DMS114 treated with DMSO at 0.1 percent for 48 hours (cell line): ENCODE measurements around the gene COX7B.
A peak's percentile ranks its signal among the peaks of the same experiment; 100 is the strongest.
"Not testable (repeated sequence)": the region's sequence is repeated elsewhere in the genome, so short reads cannot be mapped to it uniquely, and the experiment has no call there.

Experiments used
- DNase-seq: peaks from one replicate; lab custom pipeline; 2025; ENCODE audit not compliant: unreplicated experiment; lab: John Stamatoyannopoulos, UW

Gene COX7B

DNA sequence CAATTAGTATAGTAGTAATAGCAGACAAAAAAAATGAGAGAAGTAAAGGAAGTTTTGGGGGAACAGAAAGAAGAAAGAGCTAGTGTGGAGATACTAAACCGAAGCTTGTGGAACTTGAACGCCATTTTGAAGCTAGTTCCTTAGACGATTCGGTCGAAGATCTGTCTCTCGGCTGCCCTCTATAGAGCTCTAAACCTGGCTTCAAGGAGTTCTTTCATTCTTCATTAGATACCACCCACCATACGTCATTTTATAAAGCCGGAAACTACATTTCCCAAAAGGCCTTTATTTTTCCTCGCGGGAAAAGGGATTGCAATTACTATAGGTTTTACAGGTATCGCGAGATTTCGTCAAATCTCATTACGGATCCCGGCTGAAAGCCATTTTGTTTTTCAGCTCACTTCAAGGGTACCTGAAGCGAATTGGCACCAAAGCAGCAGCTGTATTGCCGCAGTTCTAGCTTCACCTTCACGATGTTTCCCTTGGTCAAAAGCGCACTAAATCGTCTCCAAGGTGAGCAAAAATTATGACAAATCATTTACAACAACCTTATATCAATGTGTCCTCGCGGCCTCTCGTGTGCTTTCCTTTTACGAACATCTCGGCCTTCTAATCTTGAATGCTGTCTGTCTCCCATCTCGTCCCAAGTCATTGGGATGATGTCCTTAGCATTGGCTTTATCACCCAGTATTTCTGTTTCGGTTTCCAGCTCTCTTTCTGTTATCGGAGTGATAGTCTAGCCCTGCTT lies at the start of gene COX7B:
COX7B (plus strand) TSS at position 388 of the 748 bp plus-strand sequence; CDS start at position 474, 86 bp downstream.
- peak; percentile 96 for DNase-seq

GRCh38 chrX:77875372-77875771 lies 23.9 kb upstream of the COX7B start:
- no peak for DNase-seq

- DNase-seq = not testable (repeated sequence)
These were observed 17.9 kb upstream of the COX7B start for GRCh38 chrX:77881418-77881817.

DNA sequence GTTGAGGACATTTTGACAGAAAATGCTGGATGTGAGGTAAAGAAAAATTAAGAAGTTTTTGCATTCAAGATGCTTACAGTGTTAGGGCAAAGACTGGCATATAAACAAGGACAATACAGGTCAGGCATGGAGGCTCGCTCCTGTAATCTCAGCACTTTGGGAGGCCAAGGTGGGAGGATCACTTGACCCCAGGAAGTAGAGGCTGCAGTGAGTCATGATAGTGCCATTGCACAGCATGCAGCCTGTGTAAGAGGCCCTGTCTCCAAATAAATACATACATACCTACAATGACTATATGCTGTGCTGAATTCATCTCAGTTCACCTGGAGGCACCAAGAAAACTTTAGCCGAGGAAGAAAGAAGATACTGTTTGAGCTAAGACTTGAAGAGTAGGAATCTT lies 6.4 kb upstream of the COX7B start:
- DNase-seq = no peak

DNA sequence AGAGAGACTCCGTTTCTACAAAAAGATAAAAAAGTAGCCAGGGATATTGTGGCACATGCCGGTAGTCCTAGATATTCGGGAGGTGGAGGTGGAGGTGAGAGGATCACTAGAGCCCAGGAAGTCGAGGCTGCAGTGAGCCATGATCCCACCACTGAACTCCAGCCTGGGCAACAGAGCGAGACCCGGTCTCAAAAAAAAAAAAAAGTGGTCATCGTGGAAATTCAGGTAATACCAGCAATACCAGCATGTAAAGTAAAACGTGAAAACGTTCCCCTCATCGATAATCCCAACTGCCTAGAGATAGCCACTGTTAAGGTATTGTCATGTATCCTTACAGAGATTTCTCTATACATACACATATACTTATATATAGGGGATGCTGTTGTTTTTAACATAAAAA lies 5.6 kb upstream of the COX7B start:
- no peak for DNase-seq

DNA sequence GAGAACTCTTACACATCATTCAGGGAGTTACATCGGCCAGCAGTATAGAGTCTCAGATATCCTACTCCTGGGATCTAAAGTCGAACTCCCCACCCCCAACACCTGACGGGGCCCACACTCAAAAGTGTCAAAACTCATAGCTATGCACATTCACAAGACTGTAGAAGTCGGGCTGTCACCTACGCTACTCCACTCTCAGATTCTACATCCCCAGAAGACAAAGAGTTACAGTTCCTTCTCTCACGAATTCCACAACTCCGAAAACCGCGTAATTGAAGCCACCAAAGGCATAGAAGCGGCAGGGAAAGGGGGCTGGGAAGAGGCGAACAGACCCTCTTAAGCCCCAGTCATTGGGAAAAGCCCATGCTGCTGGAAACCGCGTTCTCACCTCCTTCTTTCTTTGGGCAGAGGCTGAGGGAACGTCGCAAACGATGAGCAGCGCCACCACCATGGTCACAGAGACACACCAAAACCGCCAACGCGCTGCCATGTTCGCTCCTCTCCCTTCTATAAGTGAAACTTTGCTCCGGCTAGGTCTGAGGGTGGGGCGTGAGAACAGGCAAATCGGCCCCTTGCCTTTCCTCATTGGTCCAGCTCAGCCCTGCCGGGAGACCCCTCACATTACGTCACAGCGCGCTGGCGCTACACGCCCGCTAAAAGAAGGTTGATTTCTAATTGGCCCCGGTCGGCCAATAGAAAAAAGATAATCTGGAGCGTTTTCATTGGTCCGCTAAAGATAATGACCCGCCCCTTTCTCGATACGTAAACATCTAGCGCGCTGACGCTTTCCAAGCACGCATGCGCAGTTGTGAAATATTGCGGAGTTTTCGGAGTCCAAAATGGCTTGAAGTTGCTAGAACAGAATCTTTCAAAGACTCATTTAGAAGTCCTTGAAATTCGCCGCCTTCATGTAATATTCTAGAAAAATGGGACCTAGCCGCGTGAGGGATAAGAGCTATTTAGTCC lies 4.1 kb upstream of the COX7B start, which contains the start of gene MAGT1:
MAGT1 (minus strand) TSS at position 515 of the 966 bp plus-strand sequence; CDS start at position 490, 25 bp downstream.
- DNase-seq = peak; percentile 95

DNA sequence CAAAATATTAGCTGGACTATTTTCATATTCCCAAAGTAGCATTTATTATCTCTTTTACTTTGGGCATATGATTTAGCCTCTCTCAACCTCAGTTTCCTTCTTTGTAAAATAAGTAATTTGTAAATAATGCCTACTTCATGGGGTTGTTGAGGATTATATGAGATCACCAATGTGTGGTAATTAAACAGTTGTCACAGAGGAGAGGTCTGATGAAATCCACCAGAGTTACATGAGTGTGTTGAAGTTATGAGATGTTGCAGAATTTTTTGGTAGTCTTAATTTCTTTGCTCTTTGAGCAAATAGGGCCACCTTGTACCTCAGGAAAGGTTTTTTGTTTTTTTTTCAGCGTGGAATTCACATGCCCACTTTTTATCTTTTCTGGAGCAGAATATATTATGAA lies 1.4 kb downstream of the COX7B start:
- DNase-seq = no peak

DNA sequence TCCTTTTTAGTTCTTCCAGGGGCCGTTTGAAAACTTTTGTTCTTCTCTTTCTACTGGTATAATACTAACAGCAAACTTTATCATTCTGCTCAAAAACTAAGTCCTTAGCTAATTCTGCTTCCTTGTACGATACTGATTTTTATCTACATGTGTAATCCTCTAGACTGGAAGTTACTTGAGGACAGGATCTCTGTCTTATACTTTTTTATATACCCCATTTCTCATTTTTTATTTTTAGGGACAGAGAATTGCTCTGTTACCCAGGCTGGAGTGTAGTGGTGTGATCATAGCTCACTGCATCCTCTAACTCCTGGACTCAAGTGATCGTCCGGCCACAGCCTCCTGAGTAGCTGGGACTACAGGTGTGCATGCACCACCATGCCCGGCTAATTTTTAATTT lies 2.2 kb downstream of the COX7B start:
- no peak for DNase-seq

DNA sequence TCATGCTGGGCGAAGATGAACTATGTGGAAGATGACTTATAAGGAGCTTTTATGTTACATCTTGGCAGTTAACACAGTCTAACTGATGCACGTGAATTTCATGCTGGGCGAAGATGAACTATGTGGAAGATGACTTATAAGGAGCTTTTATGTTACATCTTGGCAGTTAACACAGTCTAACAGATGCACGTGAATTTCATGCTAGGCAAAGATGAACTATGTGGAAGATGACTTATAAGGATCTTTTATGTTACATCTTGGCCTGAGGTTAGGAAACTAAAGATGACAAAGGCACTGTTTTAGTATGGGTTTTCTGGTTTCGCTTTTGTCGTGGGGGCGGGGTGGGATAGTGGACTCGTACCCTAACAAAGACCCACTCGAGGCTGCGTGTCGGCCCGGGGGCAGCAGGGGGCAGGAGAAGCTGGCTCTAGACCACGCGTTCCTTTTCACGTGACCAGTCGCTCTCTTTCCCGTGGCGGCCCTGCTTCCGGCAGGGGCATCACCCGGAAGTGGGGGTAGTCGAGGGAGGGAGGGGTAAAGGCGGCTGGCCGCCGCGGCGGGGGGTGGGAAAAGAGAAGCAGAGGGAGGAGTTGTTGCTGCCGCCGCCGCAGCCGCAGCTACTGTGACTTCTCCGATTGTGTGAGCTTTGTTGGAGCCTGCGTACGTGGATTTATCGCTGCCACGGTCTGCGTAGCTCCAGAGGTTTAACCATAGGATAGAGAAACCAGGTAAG lies 11.0 kb downstream of the COX7B start, which contains the start of gene ATP7A:
ATP7A (plus strand) TSS at position 586 of the 733 bp plus-strand sequence. CDS start 60,949 bp downstream, outside the sequence.
- DNase-seq = peak; percentile 80

- DNase-seq = no peak
These were observed 18.1 kb downstream of the COX7B start for GRCh38 chrX:77917294-77917933.

- DNase-seq = no peak
These were observed 19.3 kb downstream of the COX7B start for GRCh38 chrX:77918568-77918967.

DNA sequence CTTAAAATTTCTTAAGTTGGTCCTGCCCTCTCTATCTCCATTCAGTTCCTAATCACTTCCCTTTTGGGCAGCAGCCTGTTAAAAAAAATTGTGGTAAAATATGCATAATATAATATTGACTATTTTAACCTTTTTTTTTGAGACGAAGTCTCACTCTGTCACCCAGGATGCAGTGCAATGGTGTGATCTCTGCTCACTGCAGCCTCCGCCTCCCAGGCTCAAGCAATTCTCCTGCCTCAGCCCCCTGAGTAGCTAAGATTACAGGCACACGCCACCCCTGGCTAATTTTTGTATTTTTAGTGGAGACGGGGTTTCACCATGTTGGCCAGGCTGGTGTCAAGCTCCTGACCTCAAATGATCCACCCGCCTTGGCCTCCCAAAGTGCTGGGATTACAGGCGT lies 20.1 kb downstream of the COX7B start:
- not testable (repeated sequence) for DNase-seq

DNA sequence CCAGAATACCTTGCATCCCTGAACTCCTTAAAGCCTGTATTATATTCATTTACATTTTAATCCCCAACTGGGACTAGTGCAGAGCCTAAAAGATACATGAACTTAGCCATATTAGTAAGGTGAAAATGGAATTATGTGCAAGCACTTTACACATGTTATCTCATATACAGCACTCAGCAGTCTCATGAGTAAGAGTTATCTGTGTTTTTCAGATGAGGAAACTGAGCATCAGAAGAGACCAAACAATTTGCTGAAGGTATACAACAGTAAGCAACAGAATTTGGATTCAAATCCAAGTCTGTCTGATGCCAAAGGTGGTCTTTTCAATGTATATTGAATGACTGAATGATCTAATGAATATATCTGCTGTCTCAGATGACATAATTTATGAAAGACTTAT lies 23.5 kb downstream of the COX7B start:
- no peak for DNase-seq

DNA sequence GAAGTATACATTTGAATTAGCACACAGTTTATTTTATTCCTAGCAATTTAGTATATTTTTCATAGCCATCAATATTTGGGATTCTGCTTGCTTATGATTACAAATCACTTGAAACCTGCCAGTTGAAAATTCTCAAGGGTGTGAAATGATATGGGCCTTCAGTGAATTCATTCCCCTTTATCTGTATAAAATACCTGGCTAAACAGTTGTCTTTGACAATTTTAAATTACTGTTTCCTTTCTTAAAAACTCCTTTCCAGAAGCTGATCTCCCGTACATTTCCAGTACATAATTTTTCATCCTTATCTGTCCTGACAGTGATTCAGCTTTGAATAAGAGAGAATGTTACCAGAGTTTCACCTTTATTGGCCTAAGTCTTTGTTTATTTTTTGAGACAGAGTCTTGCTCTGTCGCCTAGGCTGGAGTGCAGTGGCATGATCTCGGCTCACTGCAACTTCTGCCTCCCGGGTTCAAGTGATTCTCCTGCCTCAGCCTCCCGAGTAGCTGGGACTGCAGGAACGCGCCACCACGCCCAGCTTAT lies 25.1 kb downstream of the COX7B start:
- no peak for DNase-seq

GRCh38 chrX:77925764-77926163 lies 26.5 kb downstream of the COX7B start:
- DNase-seq = no peak

DNA sequence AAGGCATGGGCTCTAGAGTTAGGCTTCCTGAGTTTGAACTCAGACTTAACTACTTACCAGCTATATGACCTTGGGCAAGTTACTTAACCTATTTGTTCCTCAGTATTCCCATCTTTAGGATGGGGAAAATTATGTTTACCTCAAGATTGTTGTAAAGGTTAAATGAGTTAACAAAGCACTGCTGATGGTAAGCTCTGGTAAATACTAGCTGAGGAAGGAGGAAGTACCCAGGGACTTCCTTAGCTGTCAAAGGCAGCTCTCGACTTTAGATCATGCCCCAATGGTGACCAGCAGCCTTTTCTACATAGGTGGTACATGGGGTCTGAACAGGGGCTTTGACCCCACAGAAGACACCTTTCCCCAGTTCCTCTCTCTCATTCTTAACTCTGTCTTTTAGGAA lies 31.3 kb downstream of the COX7B start:
- no peak for DNase-seq

DNA sequence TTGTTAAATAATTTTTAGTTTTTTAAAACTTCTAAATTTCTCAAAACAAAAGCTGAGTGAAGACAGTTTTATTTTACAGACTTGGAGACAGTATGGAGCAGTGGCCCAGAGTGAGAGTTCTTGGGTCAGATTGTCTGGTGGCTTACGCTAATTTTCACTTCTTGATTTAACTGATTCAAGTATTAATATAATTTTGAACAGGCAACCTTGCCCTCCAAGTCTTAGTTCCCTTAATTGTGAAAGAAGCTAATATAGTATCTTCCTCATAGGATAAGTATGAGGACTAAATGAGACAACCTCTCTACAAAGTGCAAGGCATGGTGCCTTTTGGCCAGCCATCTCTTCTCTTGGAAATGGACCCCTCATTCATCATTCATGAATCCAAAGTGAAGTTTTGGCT lies 36.6 kb downstream of the COX7B start:
- no peak for DNase-seq

GRCh38 chrX:77936299-77936698 lies 37.0 kb downstream of the COX7B start:
- DNase-seq = no peak

- no peak for DNase-seq
These were observed 38.0 kb downstream of the COX7B start for GRCh38 chrX:77937291-77937690.

DNA sequence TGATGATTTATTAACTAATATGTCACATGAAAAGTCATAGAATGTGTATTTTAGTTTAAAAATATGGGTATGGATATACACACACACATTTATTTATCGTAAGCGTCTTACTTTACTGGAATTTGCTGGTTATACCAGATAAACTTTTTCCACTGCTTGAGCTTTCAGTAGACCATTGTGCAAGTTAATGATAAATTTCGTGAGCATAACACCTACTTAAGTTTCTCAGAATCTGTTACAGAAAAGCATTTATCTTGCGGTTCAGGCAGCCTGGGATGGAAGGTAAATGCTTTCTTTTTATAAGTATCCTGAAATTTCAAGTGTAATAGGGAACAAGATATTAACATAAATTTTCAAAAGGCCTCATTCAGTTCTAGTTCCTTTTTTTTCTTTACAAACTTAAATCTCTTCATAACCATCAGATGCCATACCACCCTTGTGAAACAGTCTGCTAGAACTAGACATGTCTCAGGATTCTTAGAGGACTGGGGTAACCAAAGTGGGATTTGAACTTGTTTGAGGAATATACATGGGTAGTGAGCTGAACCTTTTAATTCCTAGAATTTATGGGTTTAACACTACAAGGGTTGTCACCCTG lies 38.9 kb downstream of the COX7B start:
- no peak for DNase-seq
